HEK293 (cell line): ENCODE measurements around the gene RASL11A.

Source experiments
- EGR2 ChIP-seq: fragments of 450-650 bp; formaldehyde crosslinking; IDR thresholded peaks from 2 replicates; pipeline ENCODE4 v1.5.1; 2016; ENCODE audit warnings: low read depth, missing biosample characterization, missing genetic modification characterization
- IKZF3 ChIP-seq: fragments of 450-650 bp; IDR thresholded peaks from 2 replicates; pipeline ENCODE4 v1.5.0; 2018; ENCODE audit warnings: missing biosample characterization, mild to moderate bottlenecking, missing genetic modification characterization, moderate library complexity
- KLF1 ChIP-seq: fragments of 450-650 bp; formaldehyde crosslinking; IDR thresholded peaks from 2 replicates; pipeline ENCODE4 v1.5.1; 2016; ENCODE audit warnings: missing biosample characterization, missing genetic modification characterization
- SCRT2 ChIP-seq: fragments of 450-650 bp; formaldehyde crosslinking; IDR thresholded peaks from 2 replicates; pipeline ENCODE4 v1.5.1; 2016; ENCODE audit warnings: missing biosample characterization, missing genetic modification characterization
- SP2 ChIP-seq: fragments of 450-650 bp; formaldehyde crosslinking; IDR thresholded peaks from 2 replicates; pipeline ENCODE4 v1.5.1; 2016; ENCODE audit warnings: missing biosample characterization, missing genetic modification characterization
- YY1 ChIP-seq: fragments of 450-650 bp; formaldehyde crosslinking; IDR thresholded peaks from 2 replicates; pipeline ENCODE4 v1.5.1; 2018; ENCODE audit warnings: missing biosample characterization, missing genetic modification characterization
- ZFP37 ChIP-seq: fragments of 450-650 bp; formaldehyde crosslinking; IDR thresholded peaks from 2 replicates; pipeline ENCODE4 v1.5.1; 2016; ENCODE audit warnings: missing biosample characterization, missing genetic modification characterization
- ZFP69B ChIP-seq: fragments of 450-650 bp; formaldehyde crosslinking; IDR thresholded peaks from 2 replicates; pipeline ENCODE4 v1.5.1; 2016; ENCODE audit warnings: missing biosample characterization, missing genetic modification characterization
- ZIC2 ChIP-seq: fragments of 450-650 bp; formaldehyde crosslinking; IDR thresholded peaks from 2 replicates; pipeline ENCODE4 v1.5.1; 2016; ENCODE audit warnings: missing biosample characterization, missing genetic modification characterization
- ZNF394 ChIP-seq: fragments of 450-650 bp; formaldehyde crosslinking; IDR thresholded peaks from 2 replicates; pipeline ENCODE4 v1.5.1; 2016; ENCODE audit warnings: missing biosample characterization, missing genetic modification characterization, mild to moderate bottlenecking, moderate library complexity, borderline replicate concordance
- ZNF416 ChIP-seq: fragments of 450-650 bp; formaldehyde crosslinking; IDR thresholded peaks from 2 replicates; pipeline ENCODE4 v1.5.1; 2016; ENCODE audit warnings: missing biosample characterization, missing genetic modification characterization
- ZNF426 ChIP-seq: fragments of 450-650 bp; formaldehyde crosslinking; IDR thresholded peaks from 2 replicates; pipeline ENCODE4 v1.5.1; 2017; ENCODE audit warnings: missing biosample characterization, missing genetic modification characterization, mild to moderate bottlenecking, inconsistent platforms, moderate library complexity
- ZNF501 ChIP-seq: fragments of 450-650 bp; formaldehyde crosslinking; IDR thresholded peaks from 2 replicates; pipeline ENCODE4 v1.5.1; 2016; ENCODE audit warnings: missing biosample characterization, missing genetic modification characterization
- ZNF561 ChIP-seq: fragments of 450-650 bp; IDR thresholded peaks from 2 replicates; pipeline ENCODE4 v1.5.1; 2018; ENCODE audit warnings: missing biosample characterization, missing genetic modification characterization, borderline replicate concordance
- ZNF623 ChIP-seq: fragments of 450-650 bp; formaldehyde crosslinking; IDR thresholded peaks from 2 replicates; pipeline ENCODE4 v1.5.1; 2016; ENCODE audit warnings: missing biosample characterization, missing genetic modification characterization
- ZNF629 ChIP-seq: fragments of 450-650 bp; formaldehyde crosslinking; IDR thresholded peaks from 2 replicates; pipeline ENCODE4 v1.5.1; 2017; ENCODE audit warnings: missing biosample characterization, missing genetic modification characterization
- ZNF777 ChIP-seq: fragments of 450-650 bp; formaldehyde crosslinking; IDR thresholded peaks from 2 replicates; pipeline ENCODE4 v1.5.1; 2017; ENCODE audit warnings: missing biosample characterization, missing genetic modification characterization, borderline replicate concordance
- ZXDB ChIP-seq: fragments of 450-650 bp; formaldehyde crosslinking; IDR thresholded peaks from 2 replicates; pipeline ENCODE4 v1.5.1; 2016; ENCODE audit warnings: missing biosample characterization, missing genetic modification characterization
- TF ChIP-seq, protein P1 (sequence below): fragments of 450-650 bp; formaldehyde crosslinking; optimal IDR thresholded peaks from 2 replicates; pipeline ENCODE3; 2016; ENCODE audit warnings: missing biosample characterization, mild to moderate bottlenecking, missing genetic modification characterization
- TF ChIP-seq, protein P2 (sequence below): fragments of 450-650 bp; formaldehyde crosslinking; IDR thresholded peaks from 2 replicates; pipeline ENCODE4 v1.5.1; 2016; ENCODE audit warnings: missing biosample characterization, missing genetic modification characterization, borderline replicate concordance
- TF ChIP-seq, protein P3 (sequence below): fragments of 450-650 bp; formaldehyde crosslinking; IDR thresholded peaks from 2 replicates; pipeline ENCODE4 v1.5.1; 2016; ENCODE audit warnings: missing biosample characterization, missing genetic modification characterization
- TF ChIP-seq, protein P4 (sequence below): fragments of 450-650 bp; IDR thresholded peaks from 2 replicates; pipeline ENCODE4 v1.5.1; 2018; ENCODE audit warnings: missing biosample characterization, mild to moderate bottlenecking, missing genetic modification characterization
- TF ChIP-seq, protein P5 (sequence below): fragments of 450-650 bp; formaldehyde crosslinking; IDR thresholded peaks from 2 replicates; pipeline ENCODE4 v1.5.1; 2017; ENCODE audit warnings: missing biosample characterization, missing genetic modification characterization
- TF ChIP-seq, protein P6 (sequence below): fragments of 450-650 bp; formaldehyde crosslinking; IDR thresholded peaks from 2 replicates; pipeline ENCODE4 v1.5.1; 2016; ENCODE audit warnings: missing biosample characterization, missing genetic modification characterization

Gene RASL11A

DNA sequence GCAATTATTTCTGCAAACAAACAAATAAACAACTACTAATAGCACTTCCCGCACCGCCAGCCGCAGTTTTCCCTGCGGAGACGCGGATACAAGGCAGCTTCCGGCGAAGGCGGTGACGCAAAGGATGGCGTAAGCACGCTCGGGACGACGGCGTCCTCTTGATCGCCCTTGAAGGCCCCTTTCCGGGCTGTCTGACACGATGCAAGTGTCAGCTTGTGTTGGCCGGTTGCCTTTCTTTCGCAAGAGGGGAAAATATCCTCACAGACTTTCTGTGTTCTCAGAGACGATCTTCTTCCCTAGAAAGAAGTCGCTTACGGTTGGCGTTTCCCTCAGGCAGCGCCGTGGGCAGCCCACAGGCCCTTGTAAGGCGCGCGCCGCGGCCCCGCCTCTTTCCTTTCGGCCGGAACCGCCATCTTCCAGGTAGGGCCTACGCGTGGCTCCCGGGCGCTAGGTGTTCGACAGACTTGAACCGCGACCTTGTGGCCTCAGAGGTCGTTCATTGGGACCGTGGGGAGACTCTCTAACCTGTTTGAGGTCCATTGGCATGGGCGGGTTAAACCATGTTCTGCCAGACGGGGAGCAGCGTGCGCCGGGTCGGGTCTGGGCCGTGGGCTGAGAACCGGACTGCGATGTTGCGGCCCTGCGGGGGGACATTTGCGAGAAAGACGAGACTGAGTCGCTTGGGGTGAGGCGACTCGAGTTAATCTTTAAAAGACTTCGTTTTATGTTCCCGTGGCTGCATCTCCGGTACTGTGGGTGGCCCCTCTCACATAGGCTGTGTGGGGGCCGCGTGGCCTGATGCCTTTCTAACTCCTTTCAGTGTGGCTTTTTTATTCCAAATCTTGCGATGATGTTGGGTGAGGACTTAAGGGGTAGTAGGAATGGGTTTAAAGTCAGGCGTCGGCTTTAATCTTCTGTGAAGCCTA is 19.2 kb upstream of the RASL11A start, which contains the start of gene RPL21 (continued):
- TF ChIP-seq, protein P1, sequence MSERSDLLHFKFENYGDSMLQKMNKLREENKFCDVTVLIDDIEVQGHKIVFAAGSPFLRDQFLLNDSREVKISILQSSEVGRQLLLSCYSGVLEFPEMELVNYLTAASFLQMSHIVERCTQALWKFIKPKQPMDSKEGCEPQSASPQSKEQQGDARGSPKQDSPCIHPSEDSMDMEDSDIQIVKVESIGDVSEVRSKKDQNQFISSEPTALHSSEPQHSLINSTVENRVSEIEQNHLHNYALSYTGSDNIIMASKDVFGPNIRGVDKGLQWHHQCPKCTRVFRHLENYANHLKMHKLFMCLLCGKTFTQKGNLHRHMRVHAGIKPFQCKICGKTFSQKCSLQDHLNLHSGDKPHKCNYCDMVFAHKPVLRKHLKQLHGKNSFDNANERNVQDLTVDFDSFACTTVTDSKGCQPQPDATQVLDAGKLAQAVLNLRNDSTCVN = peak; percentile 83
- TF ChIP-seq ZNF394 (tag by site-specific recombination) = 0 out of 2 replicates have a peak, but pooled peaks have one; percentile 46
- no peak for TF ChIP-seq ZIC2 (tag by site-specific recombination)
- 0 out of 2 replicates have a peak, but pooled peaks have one; percentile 32 for TF ChIP-seq ZFP37
- TF ChIP-seq IKZF3 (tag by site-specific recombination) = peak; percentile 84
- peak; percentile 87 for TF ChIP-seq YY1 (tag by site-specific recombination)
- TF ChIP-seq ZNF501 (tag by site-specific recombination) = peak; percentile 81
- TF ChIP-seq ZXDB (tag by site-specific recombination) = peak; percentile 81
- TF ChIP-seq, protein P2, sequence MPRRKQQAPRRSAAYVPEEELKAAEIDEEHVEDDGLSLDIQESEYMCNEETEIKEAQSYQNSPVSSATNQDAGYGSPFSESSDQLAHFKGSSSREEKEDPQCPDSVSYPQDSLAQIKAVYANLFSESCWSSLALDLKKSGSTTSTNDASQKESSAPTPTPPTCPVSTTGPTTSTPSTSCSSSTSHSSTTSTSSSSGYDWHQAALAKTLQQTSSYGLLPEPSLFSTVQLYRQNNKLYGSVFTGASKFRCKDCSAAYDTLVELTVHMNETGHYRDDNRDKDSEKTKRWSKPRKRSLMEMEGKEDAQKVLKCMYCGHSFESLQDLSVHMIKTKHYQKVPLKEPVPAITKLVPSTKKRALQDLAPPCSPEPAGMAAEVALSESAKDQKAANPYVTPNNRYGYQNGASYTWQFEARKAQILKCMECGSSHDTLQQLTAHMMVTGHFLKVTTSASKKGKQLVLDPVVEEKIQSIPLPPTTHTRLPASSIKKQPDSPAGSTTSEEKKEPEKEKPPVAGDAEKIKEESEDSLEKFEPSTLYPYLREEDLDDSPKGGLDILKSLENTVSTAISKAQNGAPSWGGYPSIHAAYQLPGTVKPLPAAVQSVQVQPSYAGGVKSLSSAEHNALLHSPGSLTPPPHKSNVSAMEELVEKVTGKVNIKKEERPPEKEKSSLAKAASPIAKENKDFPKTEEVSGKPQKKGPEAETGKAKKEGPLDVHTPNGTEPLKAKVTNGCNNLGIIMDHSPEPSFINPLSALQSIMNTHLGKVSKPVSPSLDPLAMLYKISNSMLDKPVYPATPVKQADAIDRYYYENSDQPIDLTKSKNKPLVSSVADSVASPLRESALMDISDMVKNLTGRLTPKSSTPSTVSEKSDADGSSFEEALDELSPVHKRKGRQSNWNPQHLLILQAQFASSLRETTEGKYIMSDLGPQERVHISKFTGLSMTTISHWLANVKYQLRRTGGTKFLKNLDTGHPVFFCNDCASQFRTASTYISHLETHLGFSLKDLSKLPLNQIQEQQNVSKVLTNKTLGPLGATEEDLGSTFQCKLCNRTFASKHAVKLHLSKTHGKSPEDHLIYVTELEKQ = no peak
- TF ChIP-seq, protein P3, sequence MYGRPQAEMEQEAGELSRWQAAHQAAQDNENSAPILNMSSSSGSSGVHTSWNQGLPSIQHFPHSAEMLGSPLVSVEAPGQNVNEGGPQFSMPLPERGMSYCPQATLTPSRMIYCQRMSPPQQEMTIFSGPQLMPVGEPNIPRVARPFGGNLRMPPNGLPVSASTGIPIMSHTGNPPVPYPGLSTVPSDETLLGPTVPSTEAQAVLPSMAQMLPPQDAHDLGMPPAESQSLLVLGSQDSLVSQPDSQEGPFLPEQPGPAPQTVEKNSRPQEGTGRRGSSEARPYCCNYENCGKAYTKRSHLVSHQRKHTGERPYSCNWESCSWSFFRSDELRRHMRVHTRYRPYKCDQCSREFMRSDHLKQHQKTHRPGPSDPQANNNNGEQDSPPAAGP (tag by site-specific recombination) = peak; percentile 83
- TF ChIP-seq, protein P4, sequence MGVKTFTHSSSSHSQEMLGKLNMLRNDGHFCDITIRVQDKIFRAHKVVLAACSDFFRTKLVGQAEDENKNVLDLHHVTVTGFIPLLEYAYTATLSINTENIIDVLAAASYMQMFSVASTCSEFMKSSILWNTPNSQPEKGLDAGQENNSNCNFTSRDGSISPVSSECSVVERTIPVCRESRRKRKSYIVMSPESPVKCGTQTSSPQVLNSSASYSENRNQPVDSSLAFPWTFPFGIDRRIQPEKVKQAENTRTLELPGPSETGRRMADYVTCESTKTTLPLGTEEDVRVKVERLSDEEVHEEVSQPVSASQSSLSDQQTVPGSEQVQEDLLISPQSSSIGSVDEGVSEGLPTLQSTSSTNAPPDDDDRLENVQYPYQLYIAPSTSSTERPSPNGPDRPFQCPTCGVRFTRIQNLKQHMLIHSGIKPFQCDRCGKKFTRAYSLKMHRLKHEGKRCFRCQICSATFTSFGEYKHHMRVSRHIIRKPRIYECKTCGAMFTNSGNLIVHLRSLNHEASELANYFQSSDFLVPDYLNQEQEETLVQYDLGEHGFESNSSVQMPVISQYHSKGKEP = peak; percentile 40; the same call in 1 of the 2 replicates
- TF ChIP-seq KLF1 = no peak
- TF ChIP-seq ZNF561 (tag by site-specific recombination) = 0 out of 2 replicates have a peak, but pooled peaks have one; percentile 18
- TF ChIP-seq, protein P5, sequence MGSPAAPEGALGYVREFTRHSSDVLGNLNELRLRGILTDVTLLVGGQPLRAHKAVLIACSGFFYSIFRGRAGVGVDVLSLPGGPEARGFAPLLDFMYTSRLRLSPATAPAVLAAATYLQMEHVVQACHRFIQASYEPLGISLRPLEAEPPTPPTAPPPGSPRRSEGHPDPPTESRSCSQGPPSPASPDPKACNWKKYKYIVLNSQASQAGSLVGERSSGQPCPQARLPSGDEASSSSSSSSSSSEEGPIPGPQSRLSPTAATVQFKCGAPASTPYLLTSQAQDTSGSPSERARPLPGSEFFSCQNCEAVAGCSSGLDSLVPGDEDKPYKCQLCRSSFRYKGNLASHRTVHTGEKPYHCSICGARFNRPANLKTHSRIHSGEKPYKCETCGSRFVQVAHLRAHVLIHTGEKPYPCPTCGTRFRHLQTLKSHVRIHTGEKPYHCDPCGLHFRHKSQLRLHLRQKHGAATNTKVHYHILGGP (tag by site-specific recombination) = no peak
- TF ChIP-seq ZNF629 = peak; percentile 100
- TF ChIP-seq ZNF426 (tag by site-specific recombination) = no peak; the same call in 1 of the 2 replicates
- TF ChIP-seq ZNF777 = peak; percentile 31; the same call in 1 of the 2 replicates
- TF ChIP-seq, protein P6, sequence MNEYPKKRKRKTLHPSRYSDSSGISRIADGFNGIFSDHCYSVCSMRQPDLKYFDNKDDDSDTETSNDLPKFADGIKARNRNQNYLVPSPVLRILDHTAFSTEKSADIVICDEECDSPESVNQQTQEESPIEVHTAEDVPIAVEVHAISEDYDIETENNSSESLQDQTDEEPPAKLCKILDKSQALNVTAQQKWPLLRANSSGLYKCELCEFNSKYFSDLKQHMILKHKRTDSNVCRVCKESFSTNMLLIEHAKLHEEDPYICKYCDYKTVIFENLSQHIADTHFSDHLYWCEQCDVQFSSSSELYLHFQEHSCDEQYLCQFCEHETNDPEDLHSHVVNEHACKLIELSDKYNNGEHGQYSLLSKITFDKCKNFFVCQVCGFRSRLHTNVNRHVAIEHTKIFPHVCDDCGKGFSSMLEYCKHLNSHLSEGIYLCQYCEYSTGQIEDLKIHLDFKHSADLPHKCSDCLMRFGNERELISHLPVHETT (tag by site-specific recombination) = peak; percentile 70; the same call in 1 of the 2 replicates
- TF ChIP-seq ZNF416 = no peak
- TF ChIP-seq EGR2 = 0 out of 2 replicates have a peak, but pooled peaks have one; percentile 10
- peak; percentile 54; the same call in 1 of the 2 replicates for TF ChIP-seq SP2
- peak; percentile 66 for TF ChIP-seq ZFP69B (tag by site-specific recombination)
- peak; percentile 22; the same call in 1 of the 2 replicates for TF ChIP-seq SCRT2 (tag by site-specific recombination)
- TF ChIP-seq ZNF623 = no peak
